Smooth muscle cell (in vitro differentiated cells): ENCODE data around the gene DNAJB1. TPM values are rescaled to one million over a fixed set of nuclear protein-coding genes. Genes with fewer than 3 reads are reported as not detected.

Source experiments
- DNase-seq: peaks from one replicate; lab custom pipeline; 2025; ENCODE audit not compliant: unreplicated experiment; lab: John Stamatoyannopoulos, UW
- H2AFZ ChIP-seq: fragments of 200-600 bp; sonication (generic); 2 replicates; pipeline ENCODE4 v1.6.0; 2016; ENCODE audit warnings: antibody characterized with exemption, low read depth, mild to moderate bottlenecking
- H3F3A ChIP-seq: fragments of 200-600 bp; sonication (generic); 2 replicates; pipeline ENCODE4 v1.6.0; 2017; ENCODE audit warnings: antibody characterized with exemption, low read depth
- H3K27ac ChIP-seq: fragments of 200-600 bp; sonication (generic); 2 replicates; pipeline ENCODE4 v1.5.1; 2016; ENCODE audit warnings: low read depth, mild to moderate bottlenecking
- H3K27me3 ChIP-seq: fragments of 200-600 bp; sonication (generic); 2 replicates; pipeline ENCODE4 v1.6.1; 2016; ENCODE audit warnings: low read depth, mild to moderate bottlenecking
- H3K36me3 ChIP-seq: fragments of 200-600 bp; sonication (generic); 2 replicates; pipeline ENCODE4 v1.5.1; 2016; ENCODE audit warnings: low read depth
- H3K4me1 ChIP-seq: fragments of 200-600 bp; sonication (generic); 2 replicates; pipeline ENCODE4 v1.5.1; 2016; ENCODE audit warnings: low read depth
- H3K4me2 ChIP-seq: fragments of 200-600 bp; sonication (generic); 2 replicates; pipeline ENCODE4 v1.6.0; 2016; ENCODE audit warnings: mild to moderate bottlenecking
- H3K4me3 ChIP-seq: fragments of 200-600 bp; sonication (generic); 2 replicates; pipeline ENCODE4 v1.5.1; 2016; ENCODE audit warnings: mild to moderate bottlenecking
- H3K79me2 ChIP-seq: fragments of 200-600 bp; sonication (generic); 2 replicates; pipeline ENCODE4 v1.6.0; 2016; ENCODE audit warnings: low read depth, mild to moderate bottlenecking
- H3K9ac ChIP-seq: fragments of 200-600 bp; sonication (generic); 2 replicates; pipeline ENCODE4 v1.6.0; 2016; ENCODE audit warnings: low read depth
- H3K9me3 ChIP-seq: fragments of 200-600 bp; sonication (generic); replicated peaks from 2 replicates; pipeline ENCODE4 v1.5.1; 2016; ENCODE audit warnings: low read depth
- H4K20me1 ChIP-seq: fragments of 200-600 bp; sonication (generic); 2 replicates; pipeline ENCODE4 v1.6.0; 2016; ENCODE audit warnings: low read depth
- CTCF ChIP-seq: fragments of 200-600 bp; sonication (generic); IDR thresholded peaks from 2 replicates; pipeline ENCODE4 v1.5.1; 2017; ENCODE audit warnings: borderline replicate concordance, mild to moderate bottlenecking, antibody characterized with exemption; ENCODE audit not compliant: insufficient read depth, poor library complexity, severe bottlenecking
- WGBS: methylation state at CpG from one replicate; pipeline ENCODE4 v1.1.7; 2016; ENCODE audit warnings: low lambda C conversion rate; 5-methylcytosine and 5-hydroxymethylcytosine counted together
- microRNA counts: library from miRNA; unstranded; fragments of <30 nt; microRNA quantifications from one replicate; lab custom pipeline; 2016
- microRNA-seq: library from miRNA; unstranded; fragments of <30 nt; microRNA quantifications from one replicate; pipeline ENCODE4, GENCODE V29; 2016; ENCODE audit warnings: borderline number of aligned reads
- polyA plus RNA-seq: library from polyadenylated mRNA; unstranded; fragments of >200 nt; fragmentation: Nextera tagmentation; extraction: Ambion mirVana; gene quantifications from 2 replicates; pipeline ENCODE4 v1.2.1, GENCODE V29; 2016
- small RNA-seq: library from RNA; depleted of rRNA; stranded (forward); fragments of <200 nt; gene quantifications from one replicate; pipeline ENCODE3, GENCODE V24; 2014
- total RNA-seq: library from RNA; depleted of rRNA; stranded (reverse); fragments of >200 nt; gene quantifications from 2 replicates; pipeline ENCODE4 v1.2.3, GENCODE V29; 2014

The DNAJB1 gene
- total and polyA plus RNA-seq, 2 experiments from 2014 or later, result 114 to 152 TPM

DNA sequence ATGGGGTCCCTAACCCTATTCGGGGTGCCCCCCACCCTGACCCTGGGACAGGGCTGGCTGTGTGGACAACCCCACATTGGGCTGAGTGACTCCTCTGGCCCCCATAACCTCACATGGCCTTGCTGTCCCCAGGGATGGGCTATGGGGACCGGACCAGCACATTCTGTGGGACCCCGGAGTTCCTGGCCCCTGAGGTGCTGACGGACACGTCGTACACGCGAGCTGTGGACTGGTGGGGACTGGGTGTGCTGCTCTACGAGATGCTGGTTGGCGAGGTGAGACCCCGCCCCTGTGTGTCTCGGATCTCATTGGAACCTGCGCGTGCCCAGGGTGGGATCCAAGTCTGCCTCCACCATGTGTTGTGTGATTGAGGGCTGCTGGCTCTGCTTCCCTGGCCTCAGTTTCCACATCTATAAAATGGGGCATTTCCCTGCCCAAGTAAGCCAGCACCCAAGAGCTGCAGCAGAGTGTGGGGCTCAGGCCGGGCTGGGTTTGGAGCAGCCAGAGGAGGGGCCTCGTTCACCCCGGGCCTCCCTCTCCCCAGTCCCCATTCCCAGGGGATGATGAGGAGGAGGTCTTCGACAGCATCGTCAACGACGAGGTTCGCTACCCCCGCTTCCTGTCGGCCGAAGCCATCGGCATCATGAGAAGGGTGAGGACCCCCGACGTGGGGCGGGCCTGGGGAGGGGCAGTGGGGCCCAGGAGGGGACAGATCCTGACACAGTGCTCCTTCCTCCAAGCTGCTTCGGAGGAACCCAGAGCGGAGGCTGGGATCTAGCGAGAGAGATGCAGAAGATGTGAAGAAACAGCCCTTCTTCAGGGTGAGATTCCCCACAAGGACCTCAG, 47.9 kb downstream of the DNAJB1 start:
- H3K79me2 ChIP-seq, result no peaks in the 10 kb centered on the region

DNA sequence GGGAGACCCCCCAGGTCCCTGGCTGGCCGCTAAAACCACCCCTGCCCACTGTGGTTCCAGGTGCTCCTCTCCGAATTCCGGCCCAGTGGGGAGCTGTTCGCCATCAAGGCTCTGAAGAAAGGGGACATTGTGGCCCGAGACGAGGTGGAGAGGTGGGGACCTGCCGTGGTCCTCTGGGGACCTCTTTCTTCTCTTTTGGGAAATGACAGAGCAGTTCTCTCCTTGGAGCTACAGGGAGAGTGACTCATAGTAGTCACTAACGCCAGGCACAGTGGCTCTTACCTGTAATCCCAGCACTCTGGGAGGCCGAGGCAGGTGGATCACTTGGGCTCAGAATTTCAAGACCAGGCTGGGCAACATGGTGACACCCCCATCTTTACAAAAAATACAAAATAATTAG, 50.4 kb downstream of the DNAJB1 start:
- Histone ChIP-seq H3K4me1 (no peaks in the 10 kb centered on the region), H4K20me1 (no peaks in the 10 kb centered on the region), H3K9ac (no peak overlapping the region), H3K4me3 (no peak overlapping the region), H3K36me3 (no peaks in the 10 kb centered on the region), H3K9me3 (no peaks in the 10 kb centered on the region), H3F3A (no peaks in the 10 kb centered on the region), H3K27ac (no peak overlapping the region), H3K27me3 (no peaks in the 10 kb centered on the region), H2AFZ (no peak overlapping the region), H3K4me2 (no peak overlapping the region), H3K79me2 (no peaks in the 10 kb centered on the region)
- 80% methylated on average over 9 of the region's 9 CpGs for WGBS
- TF ChIP-seq CTCF, result no peak
- no peak for DNase-seq

More for the DNA sequence above, 47.9 kb downstream of the DNAJB1 start:
- 98% methylated on average over 18 of the region's 32 CpGs for WGBS
- H2AFZ ChIP-seq, result no peak overlapping the region
- H4K20me1 ChIP-seq, result no peaks in the 10 kb centered on the region
- no peak overlapping the region for H3K9ac ChIP-seq
- H3K36me3 ChIP-seq, result no peaks in the 10 kb centered on the region
- H3K27me3 ChIP-seq, result no peaks in the 10 kb centered on the region
- H3K4me2 ChIP-seq, result no peak overlapping the region
- TF ChIP-seq CTCF, result no peak
- H3F3A ChIP-seq, result no peaks in the 10 kb centered on the region
- H3K4me3 ChIP-seq, result no peak overlapping the region
- H3K9me3 ChIP-seq, result no peaks in the 10 kb centered on the region
- DNase-seq, result no peak
- H3K27ac ChIP-seq, result no peak overlapping the region
- H3K4me1 ChIP-seq, result peaks cover 6% of the 10 kb centered on the region

GRCh38 chr19:14467391-14467790, 50.8 kb downstream of the DNAJB1 start:
- WGBS, result 95% methylated on average over 12 of the region's 12 CpGs
- DNase-seq, result no peak
- Histone ChIP-seq H3F3A (no peaks in the 10 kb centered on the region), H3K27me3 (no peaks in the 10 kb centered on the region), H3K4me2 (no peak overlapping the region), H3K9me3 (no peaks in the 10 kb centered on the region), H4K20me1 (no peaks in the 10 kb centered on the region), H3K9ac (no peak overlapping the region), H3K4me3 (no peak overlapping the region), H3K27ac (no peak overlapping the region), H2AFZ (no peak overlapping the region), H3K4me1 (no peaks in the 10 kb centered on the region), H3K36me3 (no peaks in the 10 kb centered on the region), H3K79me2 (no peaks in the 10 kb centered on the region)
- TF ChIP-seq CTCF, result no peak

MicroRNA genes within 50 kb of the gene (microRNA counts, 767-probe panel; counts per million panel counts)
- microRNA hsa-miR-639 (lab: Ali Mortazavi, UCI), result 183 counts per million

Small RNAs within 50 kb of the gene (microRNA-seq; reads per million reads assigned to microRNA genes)
- gene MIR639, result not detected

Small RNAs within 50 kb of the gene (small RNA-seq; reads per million reads assigned to genes)
- 0.32 reads per million, percentile 7 among the genes with 10 or more reads in this experiment for gene SNRPGP15

Other genes with a start within 250 kb of the DNAJB1 start
- gene ADGRE5, start 137.0 kb downstream of the DNAJB1 start, total RNA-seq, result 2.6 and 3.0 TPM in 2 replicates
- gene ADGRE5, start 137.0 kb downstream of the DNAJB1 start, polyA plus RNA-seq, result 5.5 and 5.6 TPM in 2 replicates
- 18.2 and 23.1 TPM in 2 replicates for gene DDX39A, start 99.1 kb downstream of the DNAJB1 start, total RNA-seq
- gene DDX39A, start 99.1 kb downstream of the DNAJB1 start, polyA plus RNA-seq, result 38.0 and 54.6 TPM in 2 replicates
- 19.0 and 28.0 TPM in 2 replicates for gene PKN1, start 85.1 kb downstream of the DNAJB1 start, total RNA-seq
- 64.8 and 72.2 TPM in 2 replicates for gene PKN1, start 85.1 kb downstream of the DNAJB1 start, polyA plus RNA-seq
- 0.27 TPM in 1 of 2 replicates, not detected in the other for gene PTGER1, start 43.0 kb downstream of the DNAJB1 start, total RNA-seq
- 1.0 TPM in 1 of 2 replicates, not detected in the other for gene PTGER1, start 43.0 kb downstream of the DNAJB1 start, polyA plus RNA-seq
- 73.0 and 81.8 TPM in 2 replicates for gene GIPC1, start 22.3 kb downstream of the DNAJB1 start, total RNA-seq
- gene GIPC1, start 22.3 kb downstream of the DNAJB1 start, polyA plus RNA-seq, result 142 and 178 TPM in 2 replicates
- gene TECR, start 11.2 kb upstream of the DNAJB1 start, total RNA-seq, result 80.6 and 86.1 TPM in 2 replicates
- 216 and 252 TPM in 2 replicates for gene TECR, start 11.2 kb upstream of the DNAJB1 start, polyA plus RNA-seq
- 238 and 316 TPM in 2 replicates for gene NDUFB7, start 53.7 kb upstream of the DNAJB1 start, total RNA-seq
- 346 and 361 TPM in 2 replicates for gene NDUFB7, start 53.7 kb upstream of the DNAJB1 start, polyA plus RNA-seq
- not detected in 2 replicates for gene CLEC17A, start 64.7 kb upstream of the DNAJB1 start, total RNA-seq
- gene CLEC17A, start 64.7 kb upstream of the DNAJB1 start, polyA plus RNA-seq, result not detected in 2 replicates
- gene ADGRE3, start 156.4 kb upstream of the DNAJB1 start, total RNA-seq, result not detected in 2 replicates
- gene ADGRE3, start 156.4 kb upstream of the DNAJB1 start, polyA plus RNA-seq, result not detected in 2 replicates
- 16.0 and 16.4 TPM in 2 replicates for gene ZNF333, start 171.7 kb upstream of the DNAJB1 start, total RNA-seq
- 14.8 and 15.8 TPM in 2 replicates for gene ZNF333, start 171.7 kb upstream of the DNAJB1 start, polyA plus RNA-seq